ENCODE results near the gene SMIM21. TPM values are rescaled to one million over a fixed set of nuclear protein-coding genes. Genes with fewer than 3 reads are reported as not detected.

Gene SMIM21
- not detected for total RNA-seq (2013)
- polyA plus RNA-seq (not detected), polyA minus RNA-seq (not detected in 2 replicates), total RNA-seq (0 to 1.4 (median 0) reads per million in 11 experiments)

- no peak within 1 kb of the TSS for H3K9ac ChIP-seq (ENCODE audit: insufficient read depth, low read length, poor library complexity, severe bottlenecking)
Measured at GRCh38 chr18:75427603-75428002, at the start of gene SMIM21. TSS of gene SMIM21 (minus strand) at chr18:75427703. CDS start at chr18:75427563, 140 bp downstream.

DNA sequence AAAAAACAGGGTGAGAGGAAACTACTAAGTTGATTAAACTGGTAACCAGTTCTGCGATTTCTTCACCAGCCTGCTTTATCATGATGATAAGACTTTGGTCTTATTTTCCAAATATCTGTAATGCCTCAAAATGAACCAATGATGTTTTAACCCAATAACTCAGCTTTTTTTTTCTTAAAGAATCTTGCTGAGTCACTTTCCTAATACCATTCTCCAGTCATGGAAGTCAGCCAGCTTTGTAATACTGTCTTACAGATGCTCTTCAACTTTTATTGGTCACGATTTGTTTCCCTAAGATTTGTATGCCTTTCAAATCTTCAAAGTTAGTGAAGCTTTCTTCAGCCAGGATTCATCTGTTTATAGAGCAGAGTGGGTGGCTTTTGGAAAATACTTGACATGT, 47.7 kb upstream of the SMIM21 start:
- H3K27ac ChIP-seq (ENCODE audit: low read depth in 1 of 2, low read length in 2 of 2), result no peak overlapping the region
- Mint-ChIP-seq H3K36me3 (no peaks in the 10 kb centered on the region), H3K27me3 (ENCODE audit: low read depth in 3 of 3) (peaks cover 0 to 4% (median 1%) of the 10 kb centered on the region in 3 donors), H3K4me1 (peaks cover 4% of the 10 kb centered on the region), H3K4me3 (no peak overlapping the region), H3K27ac (no peak overlapping the region), H3K9me3 (no peaks in the 10 kb centered on the region)
- no peaks in the 10 kb centered on the region for H3K9me3 ChIP-seq (replicated peaks in 1 of 2; ENCODE audit: control insufficient read depth in 1 of 2, insufficient read depth in 1 of 2, low read length in 2 of 2)
- H3K4me1 ChIP-seq (ENCODE audit: control insufficient read depth in 1 of 2, insufficient read depth in 2 of 2, low read length in 2 of 2), result no peaks in the 10 kb centered on the region
- H3K4me2 ChIP-seq (replicated peaks; ENCODE audit: extremely low read depth, low read length, poor library complexity, severe bottlenecking), result no peak overlapping the region
- no CpG with 5 or more reads among the region's 2 CpGs for WGBS (ENCODE audit: insufficient coverage)
- H3K36me3 ChIP-seq (replicated peaks in 1 of 2; ENCODE audit: control insufficient read depth in 1 of 2, insufficient read depth in 2 of 2, low read length in 2 of 2), result no peaks in the 10 kb centered on the region
- intact Hi-C loops (cut with micrococcal nuclease), result no loop called here
- H3K79me2 ChIP-seq (ENCODE audit: insufficient read depth, low read length), result no peaks in the 10 kb centered on the region
- no peak for TF ChIP-seq CTCF (IDR thresholded peaks at IDR 0.05)
- H3K4me3 ChIP-seq (replicated peaks in 1 of 3; ENCODE audit: low read depth in 2 of 3, low read length in 3 of 3), result no peak overlapping the region
- no peak overlapping the region for H2AFZ ChIP-seq (ENCODE audit: insufficient read depth, low read depth, low read length, poor library complexity, severe bottlenecking)
- no peak overlapping the region for H3K9ac ChIP-seq (ENCODE audit: insufficient read depth, low read length, poor library complexity, severe bottlenecking)
- no peaks in the 10 kb centered on the region for H4K20me1 ChIP-seq (ENCODE audit: insufficient read depth, low read length)
- no peaks in the 10 kb centered on the region for H3K27me3 ChIP-seq (ENCODE audit: control insufficient read depth in 2 of 2, insufficient read depth in 2 of 2, low read length in 2 of 2)
- no peak for DNase-seq

More at GRCh38 chr18:75427603-75428002, at the start of gene SMIM21:
- Histone ChIP-seq H3K9me3 (replicated peaks in 1 of 2; ENCODE audit: control insufficient read depth in 1 of 2, insufficient read depth in 1 of 2, low read length in 2 of 2) (no peaks in the 10 kb centered on the region), H3K36me3 (replicated peaks in 1 of 2; ENCODE audit: control insufficient read depth in 1 of 2, insufficient read depth in 2 of 2, low read length in 2 of 2) (no peaks in the 10 kb centered on the region), H3K27ac (ENCODE audit: low read depth in 1 of 2, low read length in 2 of 2) (no peak within 1 kb of the TSS), H4K20me1 (ENCODE audit: insufficient read depth, low read length) (no peaks in the 10 kb centered on the region), H3K4me1 (ENCODE audit: control insufficient read depth in 1 of 2, insufficient read depth in 2 of 2, low read length in 2 of 2) (no peaks in the 10 kb centered on the region), H3K4me3 (replicated peaks in 1 of 3; ENCODE audit: low read depth in 2 of 3, low read length in 3 of 3) (no peak within 1 kb of the TSS), H3K4me2 (replicated peaks; ENCODE audit: extremely low read depth, low read length, poor library complexity, severe bottlenecking) (no peak within 1 kb of the TSS), H3K27me3 (ENCODE audit: control insufficient read depth in 2 of 2, insufficient read depth in 2 of 2, low read length in 2 of 2) (peaks cover 0 to 2% of the 10 kb centered on the region in 2 donors), H3K79me2 (ENCODE audit: insufficient read depth, low read length) (no peaks in the 10 kb centered on the region), H2AFZ (ENCODE audit: insufficient read depth, low read depth, low read length, poor library complexity, severe bottlenecking) (no peak within 1 kb of the TSS)
- no peaks in the 10 kb centered on the region for H3K36me3 Mint-ChIP-seq
- no peaks in the 10 kb centered on the region for H3K4me1 Mint-ChIP-seq
- H3K4me3 Mint-ChIP-seq, result no peak within 1 kb of the TSS
- no peak for DNase-seq
- no peak within 1 kb of the TSS for H3K27ac Mint-ChIP-seq
- intact Hi-C loops (cut with micrococcal nuclease), result no loop called here
- 100% methylated on average over 1 of the region's 4 CpGs for WGBS (ENCODE audit: insufficient coverage)
- no peak for TF ChIP-seq CTCF (IDR thresholded peaks at IDR 0.05)
- H3K27me3 Mint-ChIP-seq (ENCODE audit: low read depth in 3 of 3), result peaks cover 8 to 9% (median 9%) of the 10 kb centered on the region in 3 donors
- peaks cover 0 to 3% (median 0%) of the 10 kb centered on the region in 7 donors for H3K9me3 Mint-ChIP-seq
